GM21723 (cell line): ENCODE data around the gene IL11RA.
A peak's percentile ranks its signal among the peaks of the same experiment; 100 is the strongest.

Experiments used
- ATAC-seq: cut with Tn5 transposase; IDR thresholded peaks from one replicate; pipeline ENCODE4 v1.9.1; 2021; ENCODE audit warnings: mild to moderate bottlenecking, moderate library complexity; ENCODE audit not compliant: unreplicated experiment

The IL11RA gene

DNA sequence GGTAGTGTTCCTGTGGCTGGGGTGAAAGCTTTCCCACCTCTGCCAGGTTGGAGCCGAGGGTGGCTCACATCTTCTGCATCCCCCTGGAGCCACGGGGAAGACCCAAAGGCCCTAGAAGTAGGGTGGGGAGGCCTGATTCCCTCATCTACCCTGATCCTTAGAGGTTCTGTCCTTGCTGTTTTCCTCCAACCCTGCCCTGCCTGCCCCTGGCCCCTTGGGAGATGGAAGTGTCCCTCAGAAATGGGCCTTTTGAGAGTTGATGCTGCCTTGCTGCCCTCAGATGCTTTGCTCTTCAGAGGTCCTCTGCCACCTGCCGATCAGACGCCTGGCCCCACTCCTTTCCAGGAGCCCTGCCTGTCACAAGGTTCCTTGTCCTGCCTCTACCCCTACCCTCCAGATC lies 32.8 kb downstream of the IL11RA start:
- no peak for ATAC-seq

- no peak for ATAC-seq
These were observed 33.6 kb downstream of the IL11RA start for GRCh38 chr9:34685591-34685990.

GRCh38 chr9:34686231-34686630 lies 34.2 kb downstream of the IL11RA start:
- ATAC-seq, result no peak

DNA sequence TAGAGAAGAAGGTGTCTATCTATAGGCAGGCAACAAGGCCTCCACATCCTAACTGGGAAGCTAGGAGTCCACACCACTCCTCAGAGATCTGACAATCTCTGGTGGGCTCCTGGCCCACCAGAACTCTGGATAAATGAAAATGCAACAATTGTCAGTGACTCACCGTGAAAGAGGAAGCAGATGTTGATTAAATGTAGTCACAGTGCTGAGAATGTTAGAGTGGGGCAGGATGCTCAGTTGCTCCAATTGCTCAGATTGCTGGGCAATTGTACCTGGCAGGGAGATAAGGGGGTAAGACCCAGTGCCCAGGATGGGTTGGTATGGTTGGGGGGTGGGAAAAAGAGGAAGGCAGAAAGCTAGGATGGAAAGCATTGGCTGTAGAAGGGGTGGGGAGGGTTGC lies 34.7 kb downstream of the IL11RA start:
- no peak for ATAC-seq

GRCh38 chr9:34687276-34688030 lies 35.5 kb downstream of the IL11RA start:
- ATAC-seq, result no peak

DNA sequence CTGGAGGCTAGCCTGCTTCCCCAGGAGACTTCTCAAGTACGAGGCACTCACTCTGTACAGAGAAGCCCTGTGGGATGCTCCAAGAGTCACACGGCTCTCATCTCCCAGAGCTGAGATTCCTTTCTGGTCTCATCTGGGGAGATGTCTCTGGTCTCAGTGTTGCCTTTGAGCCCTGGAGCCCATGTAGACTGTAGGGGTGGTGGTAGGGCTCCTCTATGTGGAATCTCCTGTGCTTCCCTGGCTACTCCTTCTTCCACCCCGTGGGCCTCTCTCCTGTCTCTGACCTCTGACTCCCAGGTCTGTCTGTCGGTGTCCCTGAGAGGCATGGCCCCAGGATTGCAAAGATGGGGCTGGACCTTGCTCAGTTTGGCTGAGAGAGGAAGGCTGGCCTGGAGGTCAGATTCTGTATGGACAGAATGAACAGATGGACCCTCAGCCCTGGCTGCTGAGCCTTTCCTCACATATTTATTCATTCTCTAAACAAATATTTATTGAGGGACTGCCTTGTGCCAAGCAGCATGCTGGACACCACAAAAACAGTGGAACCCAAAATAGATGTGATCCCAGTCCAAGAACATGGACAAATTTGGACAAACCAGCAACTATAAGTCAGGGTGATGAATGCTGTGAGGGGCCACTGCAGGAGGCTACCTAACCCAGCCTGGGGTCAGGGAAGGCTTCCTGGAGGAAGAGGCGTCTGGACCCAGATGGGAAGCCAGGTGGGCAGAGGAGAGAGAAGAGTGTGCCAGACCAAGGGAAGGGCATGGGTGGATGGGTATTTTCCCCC lies 36.5 kb downstream of the IL11RA start:
- no peak for ATAC-seq

- ATAC-seq, result no peak
These were observed 37.1 kb downstream of the IL11RA start for GRCh38 chr9:34689116-34689470.

GRCh38 chr9:34689512-34689911 lies 37.5 kb downstream of the IL11RA start:
- no peak for ATAC-seq

GRCh38 chr9:34690983-34691935 lies 39.3 kb downstream of the IL11RA start, which contains the start of gene CCL19:
TSS of gene CCL19 (minus strand) at chr9:34691276. CDS start at chr9:34691139, 137 bp downstream.
- no peak for ATAC-seq

- ATAC-seq, result no peak
These were observed 39.9 kb downstream of the IL11RA start for GRCh38 chr9:34691936-34692315.

GRCh38 chr9:34693560-34693959 lies 41.6 kb downstream of the IL11RA start:
- no peak for ATAC-seq

- no peak for ATAC-seq
These were observed 42.8 kb downstream of the IL11RA start for GRCh38 chr9:34694811-34695210.

DNA sequence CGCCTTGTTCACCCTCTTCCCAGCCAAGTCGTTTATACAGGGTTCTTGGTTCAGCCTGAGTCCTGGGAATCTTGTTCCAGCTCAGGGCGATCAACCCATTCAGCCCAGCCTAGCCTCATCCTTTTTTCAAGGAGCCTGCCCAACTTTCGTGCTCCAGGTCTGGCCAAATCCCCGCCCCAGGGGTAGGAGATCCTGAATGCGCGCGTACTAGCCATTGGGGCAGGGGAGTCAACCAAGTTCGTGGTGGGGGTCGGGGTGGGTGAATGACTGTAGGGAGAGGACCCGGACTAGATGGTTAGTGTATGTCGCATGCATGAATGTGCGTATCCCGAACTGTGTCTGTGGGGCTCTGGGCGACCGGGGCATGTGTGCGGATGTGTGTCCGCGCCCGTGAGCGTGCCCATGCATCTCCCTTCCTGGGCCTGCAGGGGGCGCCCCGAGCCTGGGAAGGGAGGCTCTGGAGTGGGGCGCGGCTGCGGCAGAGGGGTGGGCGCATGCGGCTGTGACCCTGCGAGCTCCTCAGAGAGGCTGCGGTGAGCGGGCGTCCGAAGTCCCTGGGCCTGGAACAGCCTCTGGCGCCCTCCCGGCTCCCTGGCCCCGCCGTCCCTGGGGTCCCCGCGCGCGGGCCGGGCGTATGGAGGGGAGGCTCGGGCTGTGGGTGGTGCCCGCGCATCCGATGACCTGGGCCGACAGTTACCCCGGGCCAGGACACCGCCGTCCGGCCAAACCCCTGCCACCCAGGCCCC lies 49.2 kb downstream of the IL11RA start:
- peak; percentile 61 for ATAC-seq

GRCh38 chr9:34701769-34702736 lies 50.1 kb downstream of the IL11RA start:
- peak; percentile 80 for ATAC-seq

DNA sequence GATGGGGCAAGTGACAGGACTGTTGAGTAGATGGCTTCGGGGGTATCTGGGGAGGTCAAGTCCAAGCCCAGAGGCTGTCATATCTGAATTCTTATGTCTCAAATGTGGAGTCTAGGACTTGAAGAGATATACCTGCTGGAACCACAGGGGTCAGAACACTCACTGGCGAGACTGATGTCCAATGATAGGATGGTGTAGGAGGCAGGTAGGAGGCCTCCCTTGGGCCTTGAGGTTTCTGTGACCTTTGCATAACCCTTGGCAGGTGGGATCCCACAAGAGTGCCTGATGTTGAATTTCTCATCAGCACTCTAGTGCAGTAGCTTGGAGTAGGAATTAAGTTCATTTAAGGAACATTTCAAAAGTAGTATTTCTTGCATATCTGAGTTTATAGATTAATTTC lies 55.1 kb downstream of the IL11RA start:
- ATAC-seq, result no peak

GRCh38 chr9:34709196-34709978 lies 57.4 kb downstream of the IL11RA start:
- ATAC-seq, result no peak

- no peak for ATAC-seq
These were observed 58.0 kb downstream of the IL11RA start, which contains the start of gene CCL21 for GRCh38 chr9:34710023-34710422. TSS of gene CCL21 (minus strand) at chr9:34710136. CDS start at chr9:34710066, 70 bp downstream.
